Stimulated activated CD4-positive, alpha-beta T cell treated with anti-CD3 and anti-CD28 coated beads, Interleukin-2, amount 100 ng/mL, for 48 hours (primary cell): Measurements from ENCODE around the gene RASGRF1.
"Not testable (repeated sequence)": the region's sequence is repeated elsewhere in the genome, so short reads cannot be mapped to it uniquely, and the experiment has no call there.

Experiments
- DNase-seq, 2 donors: peaks; one replicate each; pipeline ENCODE4 v3.0.0-alpha.2; 2020

Gene RASGRF1

GRCh38 chr15:79003301-79003700 is 87.3 kb downstream of the RASGRF1 start:
- no peak for DNase-seq

- DNase-seq: no peak
Observed at GRCh38 chr15:79002581-79002980, 88.0 kb downstream of the RASGRF1 start.

GRCh38 chr15:78999636-79000035 is 90.9 kb downstream of the RASGRF1 start:
- DNase-seq: no peak

DNA sequence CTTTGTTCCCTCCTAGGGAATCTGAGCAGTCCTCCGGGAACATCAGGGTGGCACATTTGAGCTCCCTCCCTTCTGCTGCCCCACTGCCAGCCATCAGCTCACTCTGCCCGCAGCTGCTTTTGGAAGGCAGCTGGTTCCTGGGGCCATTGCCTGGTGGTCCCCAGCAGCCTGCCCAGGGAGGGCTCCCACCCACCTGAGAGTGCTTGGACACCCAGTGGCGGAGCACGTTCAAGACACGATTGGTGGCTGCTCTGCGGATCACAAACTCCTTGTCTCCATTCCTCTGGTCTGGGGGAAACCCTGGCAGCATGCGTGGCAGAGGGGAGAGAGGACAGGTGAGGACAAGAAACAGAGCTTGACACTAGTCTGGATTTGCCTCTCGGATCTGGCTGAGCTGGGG is 92.1 kb downstream of the RASGRF1 start:
- DNase-seq: no peak

- DNase-seq: no peak
Observed at GRCh38 chr15:78997981-78998499, 92.5 kb downstream of the RASGRF1 start.

DNA sequence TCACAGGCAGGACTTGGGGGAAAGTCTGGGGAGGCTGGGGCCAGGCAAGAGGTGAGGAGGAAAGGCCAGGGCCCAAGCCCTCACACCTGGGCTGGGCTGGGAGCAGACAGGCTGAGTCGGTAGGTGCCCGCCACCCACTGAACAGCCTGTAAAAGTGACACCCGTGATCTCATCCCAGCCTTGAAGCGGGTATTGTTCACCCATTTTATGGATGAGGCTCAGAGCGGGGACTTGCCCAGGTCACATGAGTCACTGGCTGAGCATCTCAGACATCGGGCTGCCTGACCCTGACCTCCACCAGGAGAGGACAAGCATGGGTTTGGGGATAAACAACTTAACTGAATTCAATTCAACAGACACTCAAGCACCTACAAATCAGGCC is 93.7 kb downstream of the RASGRF1 start:
- DNase-seq: no peak

- DNase-seq: no peak
Observed at GRCh38 chr15:78995921-78996893, 94.4 kb downstream of the RASGRF1 start.

DNA sequence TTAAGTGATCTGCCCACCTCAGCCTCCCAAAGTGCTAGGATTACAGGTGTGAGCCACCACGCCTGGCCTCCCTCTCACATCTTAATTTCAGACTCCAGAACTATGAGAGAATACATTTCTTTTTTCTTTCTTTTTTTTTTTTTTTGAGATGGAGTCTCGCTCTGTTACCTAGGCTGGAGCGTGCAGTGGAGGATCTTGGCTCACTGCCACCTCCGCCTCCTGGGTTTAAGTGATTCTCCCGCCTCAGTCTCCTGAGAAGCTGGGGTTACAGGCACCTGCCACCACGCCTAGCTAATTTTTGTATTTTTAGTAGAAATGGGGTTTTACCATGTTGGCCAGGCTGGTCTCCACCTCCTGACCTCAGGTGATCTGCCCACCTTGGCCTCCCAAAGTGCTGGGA is 95.4 kb downstream of the RASGRF1 start:
- not testable (repeated sequence) for DNase-seq

DNA sequence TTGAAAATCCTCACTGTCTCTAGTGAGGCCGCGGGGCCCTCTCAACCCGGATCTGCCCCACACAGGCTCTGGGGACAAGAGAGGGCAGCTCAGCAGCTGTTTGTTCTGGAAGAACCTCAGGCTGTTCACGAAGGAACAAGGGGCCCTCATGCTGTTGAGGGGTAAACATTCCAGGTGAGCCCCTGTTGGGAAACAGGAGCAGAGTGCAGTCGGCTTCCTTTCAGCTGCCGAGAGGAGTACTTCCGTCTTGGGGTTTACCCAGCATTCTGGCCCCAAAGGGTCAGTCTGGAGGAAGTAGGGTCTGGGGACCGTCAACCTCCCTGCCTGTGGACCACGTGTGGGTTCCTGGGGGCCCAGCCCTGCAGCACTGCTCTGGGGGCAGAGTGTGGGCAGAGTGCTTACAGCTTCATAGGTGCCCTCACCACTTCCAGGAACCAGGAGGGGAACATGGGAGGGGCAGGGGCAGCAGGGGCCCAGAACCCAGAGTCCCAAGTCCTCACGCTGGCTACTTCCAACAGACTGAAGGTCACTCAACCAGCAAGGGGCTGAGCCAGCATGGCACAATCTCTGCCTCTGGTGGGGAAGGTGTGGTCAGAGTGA is 96.5 kb downstream of the RASGRF1 start:
- no peak for DNase-seq

DNA sequence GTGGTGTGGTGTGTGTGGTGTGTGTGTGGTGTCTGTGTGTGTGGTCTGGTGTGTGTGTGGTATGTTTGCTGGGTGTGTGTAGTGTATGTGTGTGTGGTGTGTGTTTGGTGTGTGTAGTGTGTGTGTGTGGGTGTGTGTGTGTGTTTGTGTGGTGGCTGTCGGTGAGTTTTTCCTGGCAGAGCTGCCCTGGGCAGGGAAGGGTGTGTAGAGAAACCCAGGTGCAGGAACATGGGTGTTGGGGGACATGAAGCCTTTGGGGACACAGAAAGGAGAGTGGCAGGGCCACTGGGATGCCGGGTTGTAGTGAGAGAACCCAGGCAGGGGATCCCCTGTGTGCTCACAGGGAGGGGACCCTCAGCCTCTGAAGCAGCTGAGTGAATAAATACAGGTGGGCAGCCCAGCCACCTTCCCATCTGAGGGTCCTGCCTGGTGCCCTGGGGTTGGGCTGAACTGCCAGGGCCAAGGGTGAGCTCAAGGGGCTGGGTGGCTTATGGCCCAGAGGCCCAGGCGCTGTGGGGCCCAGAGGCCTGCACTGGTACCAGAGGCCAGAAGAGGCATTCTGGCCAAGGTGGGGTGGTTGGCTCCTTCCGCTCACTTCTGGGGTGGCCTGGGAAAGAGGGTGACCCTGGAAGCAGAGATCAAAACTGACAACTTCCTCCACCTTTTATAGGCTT is 97.2 kb downstream of the RASGRF1 start:
- no peak for DNase-seq

DNA sequence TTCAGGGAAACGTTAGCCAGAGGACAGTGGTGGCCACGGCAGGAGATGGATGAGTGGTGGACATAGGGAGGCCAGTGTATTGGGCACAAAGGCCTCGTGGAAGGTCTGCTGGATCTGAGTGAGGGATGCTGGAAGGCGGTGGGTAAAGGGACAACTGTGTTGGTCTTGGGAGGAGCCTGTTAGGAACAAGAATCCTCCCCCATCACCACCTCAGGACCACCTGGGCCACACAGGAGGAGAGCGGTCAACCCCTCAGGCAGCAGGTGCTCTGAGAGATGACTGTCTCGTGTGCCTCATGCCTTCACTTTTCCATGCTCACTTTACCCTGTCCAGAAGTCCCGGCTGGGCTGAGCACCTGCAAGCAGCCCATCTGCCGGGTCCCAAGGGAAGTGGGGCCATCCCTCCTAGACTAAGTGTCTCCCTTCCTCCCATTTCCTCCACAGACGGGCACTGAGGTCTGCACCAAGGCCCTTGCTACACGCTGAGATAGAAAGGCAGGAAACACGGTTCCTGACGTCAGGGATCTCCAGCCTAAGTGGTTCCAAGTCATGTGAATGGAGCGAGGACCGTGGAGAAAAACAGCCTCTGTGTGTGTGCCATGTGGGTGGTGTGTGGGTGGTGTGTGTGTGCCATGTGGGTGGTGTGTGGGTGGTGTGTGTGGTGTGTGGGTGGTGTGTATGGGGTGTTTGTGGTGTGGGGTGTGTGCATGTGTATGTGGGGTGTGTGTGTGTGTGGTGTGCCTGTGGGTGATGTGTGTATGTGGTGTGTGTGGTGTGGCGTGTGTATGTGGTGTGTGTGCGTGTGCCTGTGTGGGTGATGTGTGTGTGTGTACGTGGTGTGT is 97.9 kb downstream of the RASGRF1 start:
- DNase-seq: no peak

GRCh38 chr15:78991879-78992278 is 98.7 kb downstream of the RASGRF1 start:
- no peak for DNase-seq

DNA sequence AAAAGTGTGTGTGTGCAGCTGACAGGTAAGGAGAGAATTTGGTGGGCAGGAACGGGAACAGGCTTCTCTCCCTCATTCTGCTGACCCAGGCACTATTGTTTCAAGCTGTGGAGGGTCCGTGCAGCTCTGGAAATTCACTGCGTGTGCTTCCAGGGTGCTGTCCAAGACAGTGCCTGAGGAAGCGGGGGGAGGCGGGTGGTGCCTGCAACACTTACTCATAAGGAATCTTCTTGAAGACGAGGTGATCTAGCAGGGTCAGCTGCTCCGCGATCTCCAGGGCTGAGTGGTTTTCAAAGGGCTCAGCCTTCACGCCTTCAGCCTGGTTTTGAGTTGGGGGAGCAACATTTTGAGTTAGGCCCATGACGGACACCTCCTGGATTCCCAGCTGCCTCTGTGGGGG is 99.1 kb downstream of the RASGRF1 start:
- no peak for DNase-seq

DNA sequence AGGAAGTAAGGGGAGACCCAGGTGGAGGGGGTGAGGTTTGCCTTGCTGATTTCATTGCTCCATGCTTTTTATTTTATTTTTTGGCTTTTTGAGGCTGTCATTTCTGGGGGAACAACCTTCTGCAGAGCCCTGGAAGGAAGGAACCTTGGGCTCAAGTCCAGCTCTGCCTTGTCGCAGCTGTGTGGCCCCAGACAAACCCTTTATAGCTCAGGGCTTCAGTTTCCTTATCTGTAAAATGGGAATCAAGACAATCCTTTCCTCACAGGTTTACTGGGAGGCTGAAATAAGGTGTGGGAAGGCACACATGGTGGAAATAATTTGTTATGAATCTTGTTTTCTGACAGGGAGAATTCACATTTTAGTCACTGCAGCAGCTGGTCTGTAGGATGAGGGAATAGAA is 100.3 kb downstream of the RASGRF1 start:
- DNase-seq: no peak

GRCh38 chr15:78989701-78990240 is 100.8 kb downstream of the RASGRF1 start:
- DNase-seq: no peak

DNA sequence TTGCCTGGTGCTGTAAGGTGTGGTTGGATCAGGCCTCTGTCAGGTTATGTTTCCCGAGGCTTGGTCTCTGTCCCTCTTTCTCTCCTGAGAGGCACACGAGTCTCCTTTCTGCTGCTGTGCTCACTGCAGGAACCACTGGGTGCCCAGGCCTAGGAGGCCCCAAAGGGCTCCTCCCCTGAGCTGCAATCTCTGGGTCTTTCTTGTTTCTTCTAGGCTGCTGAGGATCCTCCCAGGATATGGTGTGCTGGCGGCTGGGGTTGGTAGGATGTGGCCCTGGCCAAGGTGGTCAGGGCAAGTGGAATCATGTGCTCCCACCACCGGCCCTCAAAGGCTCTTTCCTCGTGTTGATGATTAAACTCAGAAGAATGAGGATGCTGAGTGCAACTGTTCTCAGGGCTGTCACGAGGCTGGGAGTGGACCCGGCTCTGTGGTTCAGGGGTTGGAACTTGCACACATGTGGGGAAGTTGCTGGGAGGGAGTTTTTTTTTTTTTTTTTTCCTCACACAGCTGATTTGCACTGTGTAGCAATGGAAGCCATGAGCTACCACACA is 102.1 kb downstream of the RASGRF1 start:
- DNase-seq: no peak

GRCh38 chr15:78987556-78988360 is 102.8 kb downstream of the RASGRF1 start:
- no peak for DNase-seq

- DNase-seq: no peak
Observed at GRCh38 chr15:78985859-78986475, 104.6 kb downstream of the RASGRF1 start.

DNA sequence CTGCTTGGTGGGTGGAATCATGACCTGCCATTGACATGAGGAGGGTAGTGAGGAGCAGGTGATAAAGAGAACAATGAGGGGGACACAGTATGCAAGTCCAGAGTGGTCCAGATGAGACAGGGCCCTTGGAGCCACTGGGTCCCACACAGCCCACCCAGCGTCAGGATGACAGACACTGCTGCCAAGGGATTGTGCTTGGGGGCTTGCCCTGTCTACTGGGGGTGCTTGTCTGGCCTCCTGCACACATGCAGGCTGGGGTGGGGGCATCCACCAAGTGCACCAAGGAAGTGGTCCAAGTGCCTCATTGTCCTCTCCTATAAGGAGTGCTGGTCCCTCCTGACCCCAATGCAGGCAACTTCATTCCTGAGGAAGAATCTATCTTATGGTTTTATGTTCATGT is 106.5 kb downstream of the RASGRF1 start:
- no peak for DNase-seq

DNA sequence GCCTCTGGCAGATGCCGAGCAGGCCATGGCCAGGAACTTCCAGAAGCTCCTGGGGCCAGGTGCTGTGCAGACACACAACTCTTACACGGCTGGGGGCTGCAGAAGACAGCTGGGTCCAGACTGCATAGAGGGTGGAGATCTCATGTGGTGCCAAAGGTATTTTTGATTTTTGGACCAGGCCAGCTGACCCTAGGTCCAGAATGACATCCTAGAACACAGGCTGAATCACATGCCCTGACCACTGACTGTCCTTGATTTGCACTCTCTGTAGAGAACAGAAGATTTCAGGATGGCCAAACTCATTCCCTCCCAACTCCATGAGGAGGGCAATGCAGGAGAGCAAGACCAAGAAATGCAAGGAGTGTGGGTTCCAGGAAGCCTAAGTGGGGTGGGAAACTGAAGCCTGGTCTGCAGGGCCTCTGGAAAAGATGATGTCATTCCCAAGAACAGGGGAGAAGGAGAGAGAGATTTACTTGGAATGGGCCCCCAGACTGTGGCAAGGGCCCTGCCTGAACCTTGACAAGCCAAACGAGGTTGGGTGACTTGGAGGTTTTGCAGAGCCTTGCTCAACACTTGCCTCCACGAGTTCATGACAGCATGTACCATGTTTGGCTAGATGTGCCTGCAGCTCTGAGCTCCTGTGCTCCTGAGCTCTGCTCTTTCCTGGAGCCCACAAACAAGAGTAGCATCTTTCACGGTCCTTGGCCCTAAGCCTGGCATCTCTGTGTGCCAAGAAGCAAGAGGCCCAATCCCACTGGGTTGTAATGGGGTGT is 107.2 kb downstream of the RASGRF1 start:
- no peak for DNase-seq
